ENCODE measurements around the gene PIK3R1. TPM values are rescaled to one million over a fixed set of nuclear protein-coding genes. Genes with fewer than 3 reads are reported as not detected.

Gene PIK3R1
- total and polyA plus RNA-seq, 2 of the 4 experiments (the other 2 are of a cell fraction), result 2.4 to 9.3 TPM

GRCh38 chr5:68181039-68181599 lies 34.4 kb upstream of the PIK3R1 start:
- H3K9ac ChIP-seq (ENCODE audit: low read depth, low read length), result no peak overlapping the region
- H4K8ac ChIP-seq (ENCODE audit: low read depth in 2 of 2, low read length in 2 of 2), result no peak overlapping the region
- H3K4me3 ChIP-seq (ENCODE audit: insufficient read depth, low read depth, low read length), result no peak overlapping the region

More at GRCh38 chr5:68181039-68181599, 34.4 kb upstream of the PIK3R1 start:
- ATAC-seq (ENCODE audit: low read depth) (no peak), DNase-seq (no peak)
- Histone ChIP-seq H2BK15ac (ENCODE audit: low read depth, low read length) (no peak overlapping the region), H4K91ac (ENCODE audit: insufficient read depth, low read depth, low read length) (no peak overlapping the region), H2BK120ac (ENCODE audit: low read depth, low read length) (no peak overlapping the region), H3K56ac (ENCODE audit: extremely low read depth, insufficient read depth, low read length) (no peak overlapping the region), H2AFZ (replicated peaks; ENCODE audit: low read length, poor library complexity) (no peak overlapping the region), H2BK20ac (ENCODE audit: low read depth, low read length) (no peak overlapping the region), H3K4me2 (ENCODE audit: low read depth, low read length) (no peak overlapping the region), H3K23ac (ENCODE audit: low read depth, low read length) (no peak overlapping the region; the same call in 1 of the 2 replicates), H3K79me1 (ENCODE audit: low read depth in 1 of 2, low read length in 2 of 2) (no peaks in the 10 kb centered on the region), H2AK5ac (ENCODE audit: low read depth, low read length) (no peak overlapping the region), H3K27ac (ENCODE audit: insufficient read depth, low read length) (no peak overlapping the region), H2BK5ac (ENCODE audit: low read depth, low read length, poor library complexity, severe bottlenecking) (no peak overlapping the region), H4K20me1 (ENCODE audit: insufficient read depth, low read length) (no peaks in the 10 kb centered on the region), H3K36me3 (ENCODE audit: control insufficient read depth, insufficient read depth, low read length) (no peaks in the 10 kb centered on the region), H3K27me3 (ENCODE audit: control insufficient read depth, insufficient read depth, low read length) (no peaks in the 10 kb centered on the region), H3K18ac (ENCODE audit: low read depth, low read length) (no peak overlapping the region), H3K9me3 (ENCODE audit: control insufficient read depth, insufficient read depth, low read length) (no peaks in the 10 kb centered on the region), H3K9me1 (ENCODE audit: insufficient read depth, low read length) (no peaks in the 10 kb centered on the region), H3K4ac (ENCODE audit: low read depth, low read length) (no peak overlapping the region), H2AK9ac (replicated peaks; ENCODE audit: low read depth, low read length, poor library complexity) (no peak overlapping the region), H3K14ac (replicated peaks; ENCODE audit: low read depth, low read length) (no peak overlapping the region), H4K5ac (ENCODE audit: low read depth, low read length) (no peak overlapping the region), H3K4me1 (ENCODE audit: control insufficient read depth, insufficient read depth, low read length) (no peaks in the 10 kb centered on the region)
- ChIA-PET POLR2A (ENCODE audit: unreplicated experiment) (no interaction called here), CTCF (no interaction called here)
- no CpG with 5 or more reads among the region's 3 CpGs for WGBS, 2 experiments (ENCODE audit: extremely low coverage in 2 of 2, insufficient read length in 1 of 2)
- dilution Hi-C loops (cut with HindIII; ENCODE audit: low sequenced_read_pairs, unreplicated experiment), result no loop called here
- TF ChIP-seq BHLHE40 (IDR thresholded peaks at IDR 0.05; ENCODE audit: low read depth, low read length), result no peak
- no peak for TF ChIP-seq NFE2L2 (IDR thresholded peaks at IDR 0.05; ENCODE audit: low read depth, low read length)
- TF ChIP-seq MAFK (IDR thresholded peaks at IDR 0.05; ENCODE audit: low read depth, low read length), result no peak
- TF ChIP-seq RCOR1 (IDR thresholded peaks at IDR 0.05; ENCODE audit: insufficient replicate concordance, low read length), result no peak
- TF ChIP-seq MXI1 (IDR thresholded peaks at IDR 0.05; ENCODE audit: borderline replicate concordance, low read depth, low read length), result no peak
- no peak for TF ChIP-seq USF2 (IDR thresholded peaks at IDR 0.05; ENCODE audit: low read depth, low read length)
- no peak for TF ChIP-seq CHD1 (IDR thresholded peaks at IDR 0.05; ENCODE audit: low read depth, low read length)
- TF ChIP-seq RAD21 (IDR thresholded peaks at IDR 0.05; ENCODE audit: low read length), result no peak
- TF ChIP-seq POLR2A (IDR thresholded peaks at IDR 0.05; ENCODE audit: low read depth, low read length), result no peak
- no peak for TF ChIP-seq ELK1 (IDR thresholded peaks at IDR 0.05; ENCODE audit: borderline replicate concordance, low read depth, low read length)
- TF ChIP-seq SMC3 (IDR thresholded peaks at IDR 0.05; ENCODE audit: low read depth, low read length), result no peak
- no peak for TF ChIP-seq RFX5 (IDR thresholded peaks at IDR 0.05; ENCODE audit: low read depth, low read length)
- no peak for TF ChIP-seq MAZ (IDR thresholded peaks at IDR 0.05; ENCODE audit: borderline replicate concordance, low read depth, low read length)
- TF ChIP-seq CTCF (conservative IDR thresholded peaks at IDR 0.05; ENCODE audit: low read depth, low read length), result no peak
- TF ChIP-seq CEBPB (IDR thresholded peaks at IDR 0.05; ENCODE audit: low read depth, low read length), result no peak
- no peak for TF ChIP-seq FOS (IDR thresholded peaks at IDR 0.05; ENCODE audit: low read depth, low read length)
- in situ Hi-C loops (cut with MboI; ENCODE audit: low sequenced_read_pairs), result no loop called here
- no TSS peak for BruUV-seq (replicated peaks)
- intact Hi-C loops (cut with micrococcal nuclease), result no loop called here
